Natural killer cell (primary cell): ENCODE data around the gene ELMOD2. TPM values are rescaled to one million over a fixed set of nuclear protein-coding genes. Genes with fewer than 3 reads are reported as not detected.

Experiments
- ATAC-seq, 3 donors: fragments of 150-1000 bp in 2 of 3; fragments of 200-7000 bp in 1 of 3; cut with Tn5 transposase; 1 replicate in 1 of 3; 2 replicates in 2 of 3; pipeline ENCODE4 v1.10.0; 2021; ENCODE audit warnings: mild to moderate bottlenecking in 2 of 3, moderate library complexity in 2 of 3
- DNase-seq, 2 donors: peaks; one replicate each; pipeline versions ENCODE4 v3.0.0 to v3.0.0-alpha.2; 2013 to 2021; ENCODE audit warnings: mixed read lengths in 1 of 2
- H3K27ac ChIP-seq: one replicate; pipeline ENCODE4 v1.5.1; 2013; ENCODE audit warnings: mild to moderate bottlenecking, low read length
- H3K27me3 ChIP-seq: one replicate; pipeline ENCODE4 v1.6.1; 2013; ENCODE audit warnings: low read length; ENCODE audit not compliant: control insufficient read depth, insufficient read depth
- H3K36me3 ChIP-seq: one replicate; pipeline ENCODE4 v1.6.1; 2013; ENCODE audit warnings: low read length; ENCODE audit not compliant: control insufficient read depth, insufficient read depth
- H3K4me1 ChIP-seq: one replicate; pipeline ENCODE4 v1.6.1; 2013; ENCODE audit warnings: low read length; ENCODE audit not compliant: control insufficient read depth, insufficient read depth
- H3K4me3 ChIP-seq: one replicate; pipeline ENCODE4 v1.5.1; 2013; ENCODE audit warnings: low read length
- H3K9me3 ChIP-seq: one replicate; pipeline ENCODE4 v1.6.1; 2013; ENCODE audit warnings: low read length; ENCODE audit not compliant: control insufficient read depth, insufficient read depth
- H3K27ac Mint-ChIP-seq, 2 donors: one replicate each; pipeline ENCODE4 v1.8.0; 2022; ENCODE audit warnings: mild to moderate bottlenecking in 2 of 2, mixed read lengths in 2 of 2, moderate library complexity in 1 of 2
- H3K27me3 Mint-ChIP-seq, 2 donors: one replicate each; pipeline ENCODE4 v1.8.0; 2022; ENCODE audit warnings: low read depth in 2 of 2, mixed read lengths in 2 of 2
- H3K36me3 Mint-ChIP-seq: one replicate; pipeline ENCODE4 v1.8.0; 2022; ENCODE audit warnings: mixed read lengths
- H3K4me1 Mint-ChIP-seq, 2 donors: one replicate each; pipeline ENCODE4 v1.8.0; 2022; ENCODE audit warnings: mixed read lengths in 2 of 2
- H3K4me3 Mint-ChIP-seq: one replicate; pipeline ENCODE4 v1.8.0; 2022; ENCODE audit warnings: mild to moderate bottlenecking, moderate library complexity, mixed read lengths
- H3K9me3 Mint-ChIP-seq, 2 donors: one replicate each; pipeline ENCODE4 v1.8.0; 2022; ENCODE audit warnings: mixed read lengths in 2 of 2
- CTCF ChIP-seq: fragments of 200-600 bp; IDR thresholded peaks from one replicate; pipeline ENCODE4 v1.8.0; 2022; ENCODE audit warnings: antibody characterized with exemption
- WGBS: methylation state at CpG from one replicate; pipeline ENCODE4 v1.1.7; 2013; ENCODE audit warnings: missing lambda C conversion rate; ENCODE audit not compliant: insufficient coverage; 5-methylcytosine and 5-hydroxymethylcytosine counted together
- intact Hi-C: fragments of 100-400 bp; cut with micrococcal nuclease; formaldehyde crosslinking; loops from one replicate; pipeline ENCODE4 v1.14.2; 2022
- total RNA-seq, 4 donors: library from RNA; stranded (reverse); fragments of 120-200 nt in 1 of 4; gene quantifications; one replicate each; pipeline versions ENCODE4 v1.2.3 to v1.2.4, GENCODE V29; 2013 to 2022

The ELMOD2 gene
- total RNA-seq, 3 donors from 2014 or later (not counting 1 experiment from before 2014, with no cell fraction given) = 17.9 to 22.6 (median 18.4) TPM

GRCh38 chr4:140602714-140603113 is 78.7 kb downstream of the ELMOD2 start:
- no peak overlapping the region for H3K27ac ChIP-seq
- Mint-ChIP-seq H3K4me3 (no peak overlapping the region), H3K27me3 (peaks cover 12 to 17% of the 10 kb centered on the region in 2 donors), H3K27ac (no peak overlapping the region), H3K4me1 (peaks cover 0 to 4% of the 10 kb centered on the region in 2 donors), H3K36me3 (no peaks in the 10 kb centered on the region), H3K9me3 (no peaks in the 10 kb centered on the region)
- intact Hi-C loops = no loop called here
- DNase-seq (no peak), ATAC-seq (no peak)
- no peak overlapping the region for H3K4me3 ChIP-seq
- no peak for TF ChIP-seq CTCF
- 80% methylated on average over 2 of the region's 2 CpGs for WGBS
- H3K4me1 ChIP-seq = no peaks in the 10 kb centered on the region
- no peaks in the 10 kb centered on the region for H3K36me3 ChIP-seq
- H3K9me3 ChIP-seq = no peaks in the 10 kb centered on the region
- H3K27me3 ChIP-seq = peaks cover 2% of the 10 kb centered on the region

- H3K27me3 ChIP-seq = peaks cover 2% of the 10 kb centered on the region
- Mint-ChIP-seq H3K4me1 (peaks cover 0 to 4% of the 10 kb centered on the region in 2 donors), H3K4me3 (no peak overlapping the region), H3K27me3 (peaks cover 12 to 14% of the 10 kb centered on the region in 2 donors), H3K36me3 (no peaks in the 10 kb centered on the region), H3K27ac (no peak overlapping the region), H3K9me3 (no peaks in the 10 kb centered on the region)
- DNase-seq (no peak), ATAC-seq (no peak)
- no peak overlapping the region for H3K27ac ChIP-seq
- H3K36me3 ChIP-seq = no peaks in the 10 kb centered on the region
- H3K4me1 ChIP-seq = no peaks in the 10 kb centered on the region
- intact Hi-C loops = no loop called here
- TF ChIP-seq CTCF = no peak
- H3K9me3 ChIP-seq = no peaks in the 10 kb centered on the region
- H3K4me3 ChIP-seq = no peak overlapping the region
- 90% methylated on average over 2 of the region's 2 CpGs for WGBS
Observed at GRCh38 chr4:140603286-140603685, 79.3 kb downstream of the ELMOD2 start.

Other genes starting within 250 kb of the ELMOD2 start
- 10 to 100 TPM in 1 of 3 donors, 1 to 10 TPM in 2; 8.6 to 10.3 (median 9.4) TPM for gene SCOC, start 150.5 kb upstream of the ELMOD2 start, total RNA-seq
- not detected for gene CLGN, start 96.5 kb upstream of the ELMOD2 start, total RNA-seq
- not detected for gene MGAT4D, start 25.9 kb upstream of the ELMOD2 start, total RNA-seq
- gene UCP1, start 44.8 kb downstream of the ELMOD2 start, total RNA-seq = not detected
- 1 to 10 TPM; 1.3 to 3.3 (median 2.0) TPM for gene TBC1D9, start 232.2 kb downstream of the ELMOD2 start, total RNA-seq